Esophagus squamous epithelium (tissue), 4 donors: ENCODE measurements around the gene TXLNB.

Experiments
- CTCF ChIP-seq, 6 experiments: fragments of 450-650 bp in 4 of 6; fragments of 200-600 bp in 2 of 6; sonication (generic) in 2 of 6; IDR thresholded peaks; one replicate each; pipeline ENCODE4 v1.5.1; 2016 to 2019; ENCODE audit warnings: antibody characterized with exemption in 6 of 6, mild to moderate bottlenecking in 4 of 6, moderate library complexity in 4 of 6
- POLR2A ChIP-seq, 4 donors: fragments of 450-650 bp; IDR thresholded peaks; one replicate each; pipeline ENCODE4 v1.6.1; 2017; ENCODE audit warnings: antibody characterized with exemption in 4 of 4, mild to moderate bottlenecking in 4 of 4, moderate library complexity in 3 of 4

- TF ChIP-seq CTCF (IDR thresholded peaks at IDR 0.05), result no peak
- TF ChIP-seq POLR2A (IDR thresholded peaks at IDR 0.05), result no peak
Measured at GRCh38 chr6:139205843-139206242, 86.0 kb downstream of the TXLNB start.
